A549 (cell line): ENCODE data around the gene DNPEP. TPM values are rescaled to one million over a fixed set of nuclear protein-coding genes. Genes with fewer than 3 reads are reported as not detected.

Experiments
- CBX8 ChIP-seq: fragments of 200-600 bp; sonication (generic); IDR thresholded peaks from 2 replicates; pipeline ENCODE4 v1.6.1; 2016
- CEBPB ChIP-seq, 2 experiments: fragments of >200 bp in 1 of 2; sonication (Bioruptor Twin) in 1 of 2; formaldehyde crosslinking in 1 of 2; IDR thresholded peaks; 2 replicates each; pipeline ENCODE4 v1.6.1; 2012 to 2016
- CHD2 ChIP-seq: fragments of 150-350 bp; IDR thresholded peaks from 2 replicates; pipeline ENCODE4 v1.6.1; 2014; ENCODE audit warnings: low read length; ENCODE audit not compliant: partially characterized antibody
- CHD4 ChIP-seq: fragments of 200-600 bp; sonication (generic); IDR thresholded peaks from 2 replicates; pipeline ENCODE4 v1.6.1; 2016; ENCODE audit warnings: antibody characterized with exemption, mild to moderate bottlenecking, borderline replicate concordance
- EHF ChIP-seq: fragments of 250-450 bp; sonication (Bioruptor Pico); IDR thresholded peaks from 2 replicates; pipeline ENCODE4 v1.5.0; 2020; ENCODE audit warnings: mild to moderate bottlenecking
- ELK1 ChIP-seq: fragments of 150-350 bp; IDR thresholded peaks from 2 replicates; pipeline ENCODE4 v1.6.1; 2014; ENCODE audit warnings: low read depth, mild to moderate bottlenecking, low read length
- FOSB ChIP-seq: fragments of 250-450 bp; sonication (Bioruptor Pico); IDR thresholded peaks from 2 replicates; pipeline ENCODE4 v1.5.0; 2020; ENCODE audit warnings: mild to moderate bottlenecking, moderate library complexity
- FOXS1 ChIP-seq: fragments of 250-450 bp; sonication (Bioruptor Pico); IDR thresholded peaks from 2 replicates; pipeline ENCODE4 v1.5.0; 2020; ENCODE audit warnings: mild to moderate bottlenecking, moderate library complexity
- GATA3 ChIP-seq: IDR thresholded peaks from 2 replicates; pipeline ENCODE4 v1.6.1; 2012; ENCODE audit warnings: borderline replicate concordance
- HDAC2 ChIP-seq: fragments of 200-600 bp; sonication (generic); IDR thresholded peaks from 2 replicates; pipeline ENCODE4 v1.6.1; 2016
- HOXA7 ChIP-seq: fragments of 250-450 bp; sonication (Bioruptor Pico); IDR thresholded peaks from 2 replicates; pipeline ENCODE4 v1.5.0; 2020; ENCODE audit warnings: mild to moderate bottlenecking, moderate library complexity
- HOXB13 ChIP-seq: fragments of 250-450 bp; sonication (Bioruptor Pico); IDR thresholded peaks from 2 replicates; pipeline ENCODE4 v1.5.0; 2020; ENCODE audit warnings: low read depth, mild to moderate bottlenecking, moderate library complexity
- HOXB5 ChIP-seq: fragments of 250-450 bp; sonication (Bioruptor Pico); IDR thresholded peaks from 2 replicates; pipeline ENCODE4 v1.5.0; 2020; ENCODE audit warnings: mild to moderate bottlenecking, moderate library complexity
- JUNB ChIP-seq: fragments of >200 bp; sonication (Bioruptor Twin); formaldehyde crosslinking; IDR thresholded peaks from 2 replicates; pipeline ENCODE4 v1.6.1; 2016
- KDM1A ChIP-seq: fragments of 200-600 bp; sonication (generic); IDR thresholded peaks from 2 replicates; pipeline ENCODE4 v1.6.1; 2016; ENCODE audit warnings: low read depth, mild to moderate bottlenecking
- MAZ ChIP-seq: fragments of 150-350 bp; IDR thresholded peaks from 2 replicates; pipeline ENCODE4 v1.6.1; 2014; ENCODE audit warnings: antibody characterized with exemption, low read depth, low read length, borderline replicate concordance
- NFE2L2 ChIP-seq: fragments of 150-350 bp; conservative IDR thresholded peaks from 2 replicates; pipeline ENCODE4 v1.6.1; 2014; ENCODE audit warnings: low read length
- PHF8 ChIP-seq: fragments of 200-600 bp; sonication (generic); IDR thresholded peaks from 2 replicates; pipeline ENCODE4 v1.6.1; 2016; ENCODE audit warnings: low read depth, mild to moderate bottlenecking, antibody characterized with exemption, moderate library complexity, borderline replicate concordance
- POLR2AphosphoS2 ChIP-seq: conservative IDR thresholded peaks from 2 replicates; pipeline ENCODE4 v1.6.1; 2012; ENCODE audit warnings: low read length, improper control_type of control experiment, inconsistent platforms
- RCOR1 ChIP-seq: fragments of 150-350 bp; IDR thresholded peaks from 2 replicates; pipeline ENCODE4 v1.6.1; 2014; ENCODE audit warnings: antibody characterized with exemption, low read length, low read depth
- RNF2 ChIP-seq: fragments of 200-600 bp; sonication (generic); IDR thresholded peaks from 2 replicates; pipeline ENCODE4 v1.6.1; 2016; ENCODE audit warnings: low read depth, mild to moderate bottlenecking, antibody characterized with exemption, moderate library complexity, borderline replicate concordance
- TFCP2L1 ChIP-seq: fragments of 250-450 bp; sonication (Bioruptor Pico); IDR thresholded peaks from 2 replicates; pipeline ENCODE4 v1.5.0; 2021; ENCODE audit warnings: mild to moderate bottlenecking
- ZC3H11A ChIP-seq: fragments of 450-650 bp; IDR thresholded peaks from 2 replicates; pipeline ENCODE4 v1.6.1; 2014; ENCODE audit warnings: antibody characterized with exemption, mild to moderate bottlenecking
- ZFP36 ChIP-seq: fragments of 450-650 bp; IDR thresholded peaks from 2 replicates; pipeline ENCODE4 v1.6.1; 2014; ENCODE audit warnings: borderline replicate concordance; ENCODE audit not compliant: partially characterized antibody
- ZNF302 ChIP-seq: fragments of 250-450 bp; sonication (Bioruptor Pico); IDR thresholded peaks from 2 replicates; pipeline ENCODE4 v1.9.0; 2021; ENCODE audit warnings: inconsistent platforms, mild to moderate bottlenecking, moderate library complexity
- ZSCAN20 ChIP-seq: fragments of 250-450 bp; sonication (Bioruptor Pico); IDR thresholded peaks from 2 replicates; pipeline ENCODE4 v1.8.0; 2022; ENCODE audit warnings: mild to moderate bottlenecking, moderate library complexity
- polyA plus RNA-seq, 4 experiments: library from polyadenylated mRNA; depleted of rRNA in 3 of 4; stranded (reverse); fragments of >200 nt; fragmentation: RNase III in 1 of 4; extraction: RNeasy Plus Mini Kit Qiagen cat#74134 plus additional on column Dnase treatment in 1 of 4; gene quantifications; 2 replicates in 3 of 4; 3 replicates in 1 of 4; pipeline ENCODE4 v1.2.3, GENCODE V29; 2011 to 2017
- TF ChIP-seq, protein P1 (sequence below): fragments of >200 bp; sonication (Bioruptor Twin); formaldehyde crosslinking; IDR thresholded peaks from 3 replicates; pipeline ENCODE4 v1.5.1; 2016
- TF ChIP-seq, protein P2 (sequence below): fragments of 250-450 bp; sonication (Bioruptor Pico); IDR thresholded peaks from 2 replicates; pipeline ENCODE4 v1.5.0; 2021; ENCODE audit warnings: mild to moderate bottlenecking, moderate library complexity, borderline replicate concordance
- TF ChIP-seq, protein P3 (sequence below): IDR thresholded peaks from 2 replicates; pipeline ENCODE4 v1.6.1; 2012
- TF ChIP-seq, protein P4 (sequence below): fragments of 450-650 bp; IDR thresholded peaks from 2 replicates; pipeline ENCODE4 v1.6.1; 2014; ENCODE audit warnings: antibody characterized with exemption
- TF ChIP-seq, protein P5 (sequence below): IDR thresholded peaks from 2 replicates; pipeline ENCODE4 v1.6.1; 2012; ENCODE audit warnings: low read depth, borderline replicate concordance
- TF ChIP-seq, protein P6 (sequence below): fragments of 200-600 bp; sonication (generic); IDR thresholded peaks from 2 replicates; pipeline ENCODE4 v1.6.1; 2016; ENCODE audit warnings: antibody characterized with exemption, mild to moderate bottlenecking, moderate library complexity

DNPEP gene
- polyA plus RNA-seq, 2 of the 4 experiments (the other 2 are of a cell fraction) = 29.0 to 40.9 TPM

DNA sequence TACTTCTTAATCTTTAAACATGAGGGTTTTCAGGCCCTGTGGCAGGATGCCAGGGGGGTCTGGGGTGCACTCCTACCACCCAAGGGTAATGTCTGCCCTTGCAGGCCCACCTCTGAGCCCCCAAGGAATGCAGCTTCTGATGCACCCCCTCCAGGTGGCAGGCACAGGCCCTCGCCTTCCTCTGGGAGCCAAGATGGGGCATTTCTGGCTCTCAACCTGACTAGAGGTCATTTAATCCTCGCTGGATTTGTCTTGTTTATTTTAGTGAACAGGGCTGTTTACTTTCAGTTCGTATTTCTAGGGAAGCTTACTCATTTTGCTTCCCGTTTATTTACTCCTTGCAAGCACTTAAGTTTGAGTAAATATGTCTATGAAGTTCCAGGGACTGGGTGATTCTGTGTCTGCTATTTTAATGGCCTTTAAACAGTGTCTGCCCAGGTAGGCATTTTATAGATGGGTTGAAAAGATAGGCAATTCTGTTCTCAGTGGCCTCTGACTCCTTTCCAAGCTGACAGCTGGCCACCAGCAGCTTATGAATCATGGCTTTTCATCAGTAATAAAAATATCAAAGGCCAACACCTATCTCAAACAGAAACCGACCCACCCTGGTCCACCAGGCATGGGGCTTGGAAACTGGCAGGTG is 11.1 kb upstream of the DNPEP start (continued):
- TF ChIP-seq HDAC2 = no peak
- no peak for TF ChIP-seq ZNF302 (CRISPR knock-in tag)
- TF ChIP-seq EHF (CRISPR knock-in tag) = no peak
- peak; percentile 77; the same call in 1 of the 2 replicates for TF ChIP-seq JUNB
- TF ChIP-seq CBX8 = no peak
- TF ChIP-seq, protein P1, sequence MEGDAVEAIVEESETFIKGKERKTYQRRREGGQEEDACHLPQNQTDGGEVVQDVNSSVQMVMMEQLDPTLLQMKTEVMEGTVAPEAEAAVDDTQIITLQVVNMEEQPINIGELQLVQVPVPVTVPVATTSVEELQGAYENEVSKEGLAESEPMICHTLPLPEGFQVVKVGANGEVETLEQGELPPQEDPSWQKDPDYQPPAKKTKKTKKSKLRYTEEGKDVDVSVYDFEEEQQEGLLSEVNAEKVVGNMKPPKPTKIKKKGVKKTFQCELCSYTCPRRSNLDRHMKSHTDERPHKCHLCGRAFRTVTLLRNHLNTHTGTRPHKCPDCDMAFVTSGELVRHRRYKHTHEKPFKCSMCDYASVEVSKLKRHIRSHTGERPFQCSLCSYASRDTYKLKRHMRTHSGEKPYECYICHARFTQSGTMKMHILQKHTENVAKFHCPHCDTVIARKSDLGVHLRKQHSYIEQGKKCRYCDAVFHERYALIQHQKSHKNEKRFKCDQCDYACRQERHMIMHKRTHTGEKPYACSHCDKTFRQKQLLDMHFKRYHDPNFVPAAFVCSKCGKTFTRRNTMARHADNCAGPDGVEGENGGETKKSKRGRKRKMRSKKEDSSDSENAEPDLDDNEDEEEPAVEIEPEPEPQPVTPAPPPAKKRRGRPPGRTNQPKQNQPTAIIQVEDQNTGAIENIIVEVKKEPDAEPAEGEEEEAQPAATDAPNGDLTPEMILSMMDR = no peak
- peak; percentile 84; the same call in 1 of the 2 replicates for TF ChIP-seq FOXS1 (CRISPR knock-in tag)
- TF ChIP-seq, protein P2, sequence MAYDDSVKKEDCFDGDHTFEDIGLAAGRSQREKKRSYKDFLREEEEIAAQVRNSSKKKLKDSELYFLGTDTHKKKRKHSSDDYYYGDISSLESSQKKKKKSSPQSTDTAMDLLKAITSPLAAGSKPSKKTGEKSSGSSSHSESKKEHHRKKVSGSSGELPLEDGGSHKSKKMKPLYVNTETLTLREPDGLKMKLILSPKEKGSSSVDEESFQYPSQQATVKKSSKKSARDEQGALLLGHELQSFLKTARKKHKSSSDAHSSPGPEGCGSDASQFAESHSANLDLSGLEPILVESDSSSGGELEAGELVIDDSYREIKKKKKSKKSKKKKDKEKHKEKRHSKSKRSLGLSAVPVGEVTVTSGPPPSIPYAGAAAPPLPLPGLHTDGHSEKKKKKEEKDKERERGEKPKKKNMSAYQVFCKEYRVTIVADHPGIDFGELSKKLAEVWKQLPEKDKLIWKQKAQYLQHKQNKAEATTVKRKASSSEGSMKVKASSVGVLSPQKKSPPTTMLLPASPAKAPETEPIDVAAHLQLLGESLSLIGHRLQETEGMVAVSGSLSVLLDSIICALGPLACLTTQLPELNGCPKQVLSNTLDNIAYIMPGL = no peak
- TF ChIP-seq, protein P3, sequence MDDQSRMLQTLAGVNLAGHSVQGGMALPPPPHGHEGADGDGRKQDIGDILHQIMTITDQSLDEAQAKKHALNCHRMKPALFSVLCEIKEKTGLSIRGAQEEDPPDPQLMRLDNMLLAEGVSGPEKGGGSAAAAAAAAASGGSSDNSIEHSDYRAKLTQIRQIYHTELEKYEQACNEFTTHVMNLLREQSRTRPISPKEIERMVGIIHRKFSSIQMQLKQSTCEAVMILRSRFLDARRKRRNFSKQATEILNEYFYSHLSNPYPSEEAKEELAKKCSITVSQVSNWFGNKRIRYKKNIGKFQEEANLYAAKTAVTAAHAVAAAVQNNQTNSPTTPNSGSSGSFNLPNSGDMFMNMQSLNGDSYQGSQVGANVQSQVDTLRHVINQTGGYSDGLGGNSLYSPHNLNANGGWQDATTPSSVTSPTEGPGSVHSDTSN = no peak
- TF ChIP-seq ZFP36 = peak; percentile 78
- no peak for TF ChIP-seq FOSB (CRISPR knock-in tag)
- TF ChIP-seq POLR2AphosphoS2 = no peak
- TF ChIP-seq GATA3 = peak; percentile 92
- no peak for TF ChIP-seq ELK1
- no peak for TF ChIP-seq HOXA7
- TF ChIP-seq NFE2L2 = no peak
- no peak for TF ChIP-seq RCOR1
- TF ChIP-seq CHD4 = no peak
- no peak for TF ChIP-seq MAZ
- TF ChIP-seq, protein P4, sequence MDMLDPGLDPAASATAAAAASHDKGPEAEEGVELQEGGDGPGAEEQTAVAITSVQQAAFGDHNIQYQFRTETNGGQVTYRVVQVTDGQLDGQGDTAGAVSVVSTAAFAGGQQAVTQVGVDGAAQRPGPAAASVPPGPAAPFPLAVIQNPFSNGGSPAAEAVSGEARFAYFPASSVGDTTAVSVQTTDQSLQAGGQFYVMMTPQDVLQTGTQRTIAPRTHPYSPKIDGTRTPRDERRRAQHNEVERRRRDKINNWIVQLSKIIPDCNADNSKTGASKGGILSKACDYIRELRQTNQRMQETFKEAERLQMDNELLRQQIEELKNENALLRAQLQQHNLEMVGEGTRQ = no peak
- no peak for TF ChIP-seq HOXB5
- TF ChIP-seq ZSCAN20 (CRISPR knock-in tag) = no peak
- TF ChIP-seq KDM1A = no peak
- no peak for TF ChIP-seq CHD2
- TF ChIP-seq, protein P5, sequence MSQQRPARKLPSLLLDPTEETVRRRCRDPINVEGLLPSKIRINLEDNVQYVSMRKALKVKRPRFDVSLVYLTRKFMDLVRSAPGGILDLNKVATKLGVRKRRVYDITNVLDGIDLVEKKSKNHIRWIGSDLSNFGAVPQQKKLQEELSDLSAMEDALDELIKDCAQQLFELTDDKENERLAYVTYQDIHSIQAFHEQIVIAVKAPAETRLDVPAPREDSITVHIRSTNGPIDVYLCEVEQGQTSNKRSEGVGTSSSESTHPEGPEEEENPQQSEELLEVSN = no peak
- TF ChIP-seq RNF2 = no peak
- TF ChIP-seq ZC3H11A = no peak
- no peak for TF ChIP-seq TFCP2L1
- TF ChIP-seq HOXB13 (CRISPR knock-in tag) = no peak
- TF ChIP-seq CEBPB (IDR thresholded peaks at IDR 0.05) = peak in 1 of 2 experiments; percentile 47; a peak in 1 of 4 replicates
- TF ChIP-seq, protein P6, sequence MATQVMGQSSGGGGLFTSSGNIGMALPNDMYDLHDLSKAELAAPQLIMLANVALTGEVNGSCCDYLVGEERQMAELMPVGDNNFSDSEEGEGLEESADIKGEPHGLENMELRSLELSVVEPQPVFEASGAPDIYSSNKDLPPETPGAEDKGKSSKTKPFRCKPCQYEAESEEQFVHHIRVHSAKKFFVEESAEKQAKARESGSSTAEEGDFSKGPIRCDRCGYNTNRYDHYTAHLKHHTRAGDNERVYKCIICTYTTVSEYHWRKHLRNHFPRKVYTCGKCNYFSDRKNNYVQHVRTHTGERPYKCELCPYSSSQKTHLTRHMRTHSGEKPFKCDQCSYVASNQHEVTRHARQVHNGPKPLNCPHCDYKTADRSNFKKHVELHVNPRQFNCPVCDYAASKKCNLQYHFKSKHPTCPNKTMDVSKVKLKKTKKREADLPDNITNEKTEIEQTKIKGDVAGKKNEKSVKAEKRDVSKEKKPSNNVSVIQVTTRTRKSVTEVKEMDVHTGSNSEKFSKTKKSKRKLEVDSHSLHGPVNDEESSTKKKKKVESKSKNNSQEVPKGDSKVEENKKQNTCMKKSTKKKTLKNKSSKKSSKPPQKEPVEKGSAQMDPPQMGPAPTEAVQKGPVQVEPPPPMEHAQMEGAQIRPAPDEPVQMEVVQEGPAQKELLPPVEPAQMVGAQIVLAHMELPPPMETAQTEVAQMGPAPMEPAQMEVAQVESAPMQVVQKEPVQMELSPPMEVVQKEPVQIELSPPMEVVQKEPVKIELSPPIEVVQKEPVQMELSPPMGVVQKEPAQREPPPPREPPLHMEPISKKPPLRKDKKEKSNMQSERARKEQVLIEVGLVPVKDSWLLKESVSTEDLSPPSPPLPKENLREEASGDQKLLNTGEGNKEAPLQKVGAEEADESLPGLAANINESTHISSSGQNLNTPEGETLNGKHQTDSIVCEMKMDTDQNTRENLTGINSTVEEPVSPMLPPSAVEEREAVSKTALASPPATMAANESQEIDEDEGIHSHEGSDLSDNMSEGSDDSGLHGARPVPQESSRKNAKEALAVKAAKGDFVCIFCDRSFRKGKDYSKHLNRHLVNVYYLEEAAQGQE = no peak
- no peak for TF ChIP-seq PHF8
